PFSK-1 (cell line): Measurements from ENCODE around the gene PRODH.

Experiments used
- FOXP2 ChIP-seq: optimal IDR thresholded peaks from 2 replicates; pipeline ENCODE3; 2011; ENCODE audit warnings: borderline replicate concordance, control low read depth, inconsistent platforms; ENCODE audit not compliant: insufficient read depth; ENCODE audit errors: extremely low read length, extremely low read depth
- POLR2AphosphoS5 ChIP-seq: IDR thresholded peaks from 2 replicates; pipeline ENCODE4 v1.6.1; 2012; ENCODE audit warnings: low read depth, mild to moderate bottlenecking, control low read depth, low read length, moderate library complexity
- SIN3A ChIP-seq: IDR thresholded peaks from 2 replicates; pipeline ENCODE4 v1.6.1; 2012; ENCODE audit warnings: mild to moderate bottlenecking, low read length, moderate library complexity, borderline replicate concordance; ENCODE audit not compliant: insufficient read depth

DNA sequence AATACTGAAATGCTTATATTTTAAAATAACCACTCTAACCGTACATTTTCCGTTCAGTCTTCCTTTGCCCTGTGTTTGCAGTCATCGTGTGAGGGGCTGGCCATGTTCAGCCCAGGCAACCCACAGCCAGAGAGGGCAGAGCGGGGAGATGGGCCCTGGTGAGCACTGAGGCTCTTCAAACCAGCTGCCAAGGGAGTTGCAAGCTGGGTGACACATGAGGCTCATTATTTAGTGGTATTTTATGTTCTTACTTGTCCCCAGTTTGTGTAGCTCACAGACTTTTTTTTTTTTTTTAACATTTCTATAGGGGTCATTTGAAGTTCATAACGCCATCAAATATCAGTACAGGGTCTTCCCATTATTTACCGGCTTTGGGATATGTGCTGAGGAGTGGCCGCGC, 48.0 kb downstream of the PRODH start:
- TF ChIP-seq FOXP2 (no peak), POLR2AphosphoS5 (no peak), SIN3A (no peak)
